HepG2 (cell line): Measurements from ENCODE around the gene PLXNA4. TPM values are rescaled to one million over a fixed set of nuclear protein-coding genes. Genes with fewer than 3 reads are reported as not detected.

ENCODE experiments used
- ATAC-seq: fragments of 200-7000 bp; cut with Tn5 transposase; 3 replicates; pipeline ENCODE4 v1.9.1; 2020; ENCODE audit warnings: mild to moderate bottlenecking, moderate library complexity
- BruUV-seq: library from RNA; stranded (reverse); fragments of 400-500 nt; replicated peaks from 2 replicates; lab custom pipeline; 2021; lab: Mats Ljungman, UMichigan
- CTCF ChIA-PET: fragments of 300-600 bp; formaldehyde crosslinking; extraction: SDS; loops from one replicate; lab custom pipeline; 2021; ENCODE audit warnings: low total read pairs, inconsistent platforms, low intra/inter-chr PET ratio; lab: Yijun Ruan, JAX
- POLR2A ChIA-PET: fragments of 350-600 bp; sonication (Branson Sonifier 250); formaldehyde crosslinking; loops from one replicate; lab custom pipeline; 2020; ENCODE audit warnings: antibody characterized with exemption, inconsistent platforms; lab: Yijun Ruan, JAX
- DNase-seq: peaks from one replicate; pipeline ENCODE4 v3.0.0-alpha.2; 2015; ENCODE audit warnings: low spot score
- FAIRE-seq: peaks from 3 replicates; lab custom pipeline; 2011; peaks lifted over from hg19 to GRCh38; lab: Jason Lieb, UNC
- H2AFZ ChIP-seq: one replicate; pipeline ENCODE4 v1.6.1; 2011; ENCODE audit warnings: low read length, inconsistent platforms
- H3K27ac ChIP-seq: fragments of 300-600 bp; 3 replicates; pipeline ENCODE4 v1.8.0; 2011; ENCODE audit warnings: mixed run types, mild to moderate bottlenecking, mixed read lengths, low read length, inconsistent platforms; ENCODE audit not compliant: insufficient read depth; ENCODE audit errors: extremely low read length
- H3K27me3 ChIP-seq, 2 experiments: fragments of 200-600 bp in 1 of 2; 2 replicates in 1 of 2; 3 replicates in 1 of 2; pipeline versions ENCODE4 v1.6.0 to v1.8.0; 2011; ENCODE audit warnings: low read length in 2 of 2, mild to moderate bottlenecking in 2 of 2, moderate library complexity in 2 of 2, inconsistent platforms in 1 of 2; ENCODE audit not compliant: insufficient read depth in 2 of 2, control insufficient read depth in 1 of 2
- H3K36me3 ChIP-seq, 2 experiments: fragments of 200-600 bp in 1 of 2; replicated peaks in 1 of 2; 2 replicates in 1 of 2; 3 replicates in 1 of 2; pipeline versions ENCODE4 v1.5.1 to v1.8.0; 2011; ENCODE audit warnings: low read length in 2 of 2, inconsistent platforms in 1 of 2; ENCODE audit not compliant: insufficient read depth in 2 of 2, control insufficient read depth in 1 of 2
- H3K4me1 ChIP-seq: 2 replicates; pipeline ENCODE4 v1.5.1; 2012; ENCODE audit warnings: low read length, inconsistent platforms; ENCODE audit not compliant: insufficient read depth
- H3K4me2 ChIP-seq: 2 replicates; pipeline ENCODE4 v1.6.0; 2011; ENCODE audit warnings: low read depth, low read length, inconsistent platforms
- H3K4me3 ChIP-seq, 3 experiments: fragments of 200-600 bp in 1 of 3; sonication (generic), shearing (Covaris generic) in 1 of 3; replicated peaks in 1 of 3; 2 replicates each; pipeline ENCODE4 v1.5.1; 2011 to 2016; ENCODE audit warnings: low read length in 3 of 3, inconsistent platforms in 2 of 3, low read depth in 2 of 3, mild to moderate bottlenecking in 2 of 3, control low read depth in 1 of 3, mixed read lengths in 1 of 3; ENCODE audit not compliant: insufficient read depth in 1 of 3
- H3K79me2 ChIP-seq: one replicate; pipeline ENCODE4 v1.6.1; 2011; ENCODE audit warnings: low read length, inconsistent platforms; ENCODE audit not compliant: insufficient read depth
- H3K9ac ChIP-seq: 2 replicates; pipeline ENCODE4 v1.6.0; 2011; ENCODE audit warnings: mild to moderate bottlenecking, low read depth, low read length, inconsistent platforms; ENCODE audit not compliant: insufficient read depth
- H3K9me3 ChIP-seq: 2 replicates; pipeline ENCODE4 v1.5.1; 2012; ENCODE audit warnings: mild to moderate bottlenecking, low read length
- H4K20me1 ChIP-seq: 2 replicates; pipeline ENCODE4 v1.6.0; 2011; ENCODE audit warnings: inconsistent platforms, mild to moderate bottlenecking, low read length, moderate library complexity; ENCODE audit not compliant: insufficient read depth
- FOXO1 ChIP-seq: sonication (generic); formaldehyde crosslinking; IDR thresholded peaks from 2 replicates; pipeline ENCODE4 v1.4.0; 2020; ENCODE audit warnings: missing genetic modification reagents
- HOXD1 ChIP-seq: sonication (generic); formaldehyde crosslinking; IDR thresholded peaks from 2 replicates; pipeline ENCODE4 v1.5.0; 2020; ENCODE audit warnings: missing genetic modification reagents
- MAFK ChIP-seq, 2 experiments: IDR thresholded peaks in 1 of 2; conservative IDR thresholded peaks in 1 of 2; 2 replicates each; pipeline ENCODE4 v1.6.1; 2011; ENCODE audit warnings: improper control_type of control experiment in 2 of 2, low read length in 2 of 2
- NCOA2 ChIP-seq: sonication (generic); formaldehyde crosslinking; IDR thresholded peaks from 2 replicates; pipeline ENCODE4 v1.8.0; 2022; ENCODE audit warnings: inconsistent platforms
- RELA ChIP-seq: sonication (generic); formaldehyde crosslinking; IDR thresholded peaks from 2 replicates; pipeline ENCODE4 v1.4.0; 2020; ENCODE audit warnings: missing genetic modification reagents
- SALL2 ChIP-seq: sonication (generic); formaldehyde crosslinking; IDR thresholded peaks from 2 replicates; pipeline ENCODE4 v1.8.1; 2023; ENCODE audit warnings: mild to moderate bottlenecking, missing genetic modification reagents, inconsistent platforms
- SRF ChIP-seq: IDR thresholded peaks from 2 replicates; pipeline ENCODE4 v1.6.1; 2011; ENCODE audit warnings: mild to moderate bottlenecking, low read depth, low read length, moderate library complexity
- TMF1 ChIP-seq: sonication (generic); formaldehyde crosslinking; IDR thresholded peaks from 2 replicates; pipeline ENCODE4 v1.8.1; 2022; ENCODE audit warnings: low read depth, missing genetic modification reagents
- TOPORS ChIP-seq: sonication (generic); formaldehyde crosslinking; IDR thresholded peaks from 2 replicates; pipeline ENCODE4 v1.8.0; 2023; ENCODE audit warnings: mild to moderate bottlenecking, missing genetic modification reagents
- ZNF235 ChIP-seq: sonication (generic); formaldehyde crosslinking; IDR thresholded peaks from 2 replicates; pipeline ENCODE4 v1.8.1; 2023; ENCODE audit warnings: mild to moderate bottlenecking, missing genetic modification reagents, borderline replicate concordance
- ZNF530 ChIP-seq: sonication (generic); formaldehyde crosslinking; IDR thresholded peaks from 2 replicates; pipeline ENCODE4 v1.5.0; 2020; ENCODE audit warnings: low read depth, mild to moderate bottlenecking, missing genetic modification reagents
- ZNF839 ChIP-seq: sonication (generic); formaldehyde crosslinking; IDR thresholded peaks from 2 replicates; pipeline ENCODE4 v1.4.0; 2020; ENCODE audit warnings: missing genetic modification reagents, mild to moderate bottlenecking, borderline replicate concordance
- ZNF891 ChIP-seq: sonication (generic); formaldehyde crosslinking; IDR thresholded peaks from 2 replicates; pipeline ENCODE4 v1.5.0; 2020; ENCODE audit warnings: mild to moderate bottlenecking, missing genetic modification reagents
- WGBS: methylation state at CpG from one replicate; pipeline ENCODE4 v1.1.6; 2017; ENCODE audit warnings: low lambda C conversion rate; 5-methylcytosine and 5-hydroxymethylcytosine counted together
- in situ Hi-C: cut with HindIII; loops from 2 replicates; pipeline ENCODE4 v1.10.0; 2017; ENCODE audit warnings: low pct_unique_long_range_greater_than_20kb; ENCODE audit not compliant: extremely low pct_ligation_motif_present
- intact Hi-C: fragments of 100-400 bp; cut with micrococcal nuclease; formaldehyde crosslinking; loops from one replicate; pipeline ENCODE4 v1.10.0; 2022; ENCODE audit not compliant: unreplicated experiment
- polyA plus RNA-seq, 8 experiments: library from polyadenylated mRNA; depleted of rRNA in 3 of 8; stranded (reverse) in 7 of 8; unstranded in 1 of 8; fragments of >200 nt; fragmentation: Illumina TruSeq in 4 of 8; extraction: Trizol in 4 of 8; gene quantifications; 2 replicates each; pipeline versions ENCODE4 v1.2.1 to v1.2.3, GENCODE V29; 2011 to 2016; ENCODE audit warnings: low read depth in 4 of 8, missing spikeins in 1 of 8, mixed read lengths in 1 of 8; ENCODE audit not compliant: insufficient read depth in 1 of 8
- total RNA-seq, 5 experiments: library from RNA; depleted of rRNA; stranded (reverse); fragments of >200 nt; fragmentation: Illumina TruSeq; extraction: Trizol; gene quantifications; 2 replicates each; pipeline ENCODE4 v1.2.3, GENCODE V29; 2016; ENCODE audit warnings: low read depth in 1 of 5
- TF ChIP-seq, protein P1 (sequence below): sonication (generic); formaldehyde crosslinking; IDR thresholded peaks from 2 replicates; pipeline ENCODE4 v1.9.0; 2022; ENCODE audit warnings: low read depth, missing genetic modification reagents

Gene PLXNA4
- total and polyA plus RNA-seq, 2 of the 13 experiments (the other 11 are each of a cell fraction or from before 2014, with no cell fraction given) = 0.01 to 0.04 TPM

DNA sequence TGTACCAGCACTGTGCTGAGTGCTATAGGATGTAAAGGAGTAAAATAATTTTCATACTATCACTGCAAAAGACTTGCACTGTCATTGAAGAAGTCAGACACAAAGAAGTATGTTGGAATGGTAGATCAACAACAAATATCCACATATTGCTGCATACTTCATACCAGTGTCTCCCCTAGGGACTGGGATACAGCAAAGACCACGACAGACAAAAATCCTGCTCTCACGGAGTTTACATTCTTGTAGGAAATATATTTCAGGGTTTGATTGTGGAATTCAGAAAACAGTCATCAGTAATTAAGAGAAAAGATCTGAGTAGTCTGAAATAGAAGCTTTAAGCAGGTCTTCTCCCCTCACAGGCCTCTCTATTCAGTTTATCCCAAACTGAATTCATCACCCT is 49.4 kb upstream of the PLXNA4 start:
- CTCF ChIA-PET = no interaction called here
- Histone ChIP-seq H3K9ac (no peak overlapping the region), H3K27me3 (no peaks in the 10 kb centered on the region), H3K4me2 (no peak overlapping the region), H3K79me2 (no peaks in the 10 kb centered on the region), H2AFZ (no peak overlapping the region), H3K9me3 (no peaks in the 10 kb centered on the region), H3K27ac (no peak overlapping the region), H3K4me3 (no peak overlapping the region), H3K4me1 (no peaks in the 10 kb centered on the region), H3K36me3 (no peaks in the 10 kb centered on the region)
- FAIRE-seq = no peak
- in situ Hi-C loops (no loop called here), intact Hi-C loops (no loop called here)
- POLR2A ChIA-PET = no interaction called here
- BruUV-seq = no TSS peak
- 2% methylated on average over 2 of the region's 2 CpGs for WGBS
- no peak for TF ChIP-seq SALL2
- no peak for TF ChIP-seq NCOA2 (CRISPR knock-in tag)
- TF ChIP-seq MAFK (conservative IDR thresholded peaks at IDR 0.05 in 1 of 2, IDR thresholded peaks at IDR 0.05 in 1 of 2; ENCODE audit: low read length in 2 of 2) = no peak
- TF ChIP-seq TOPORS (CRISPR knock-in tag) = no peak
- TF ChIP-seq ZNF839 (CRISPR knock-in tag) = no peak
- no peak for TF ChIP-seq ZNF235 (CRISPR knock-in tag)
- TF ChIP-seq RELA (CRISPR knock-in tag) = no peak
- TF ChIP-seq FOXO1 (CRISPR knock-in tag) = no peak
- TF ChIP-seq SRF = no peak
- no peak for TF ChIP-seq ZNF891 (CRISPR knock-in tag)
- TF ChIP-seq TMF1 (CRISPR knock-in tag) = no peak
- no peak for TF ChIP-seq ZNF530 (CRISPR knock-in tag)
- TF ChIP-seq, protein P1, sequence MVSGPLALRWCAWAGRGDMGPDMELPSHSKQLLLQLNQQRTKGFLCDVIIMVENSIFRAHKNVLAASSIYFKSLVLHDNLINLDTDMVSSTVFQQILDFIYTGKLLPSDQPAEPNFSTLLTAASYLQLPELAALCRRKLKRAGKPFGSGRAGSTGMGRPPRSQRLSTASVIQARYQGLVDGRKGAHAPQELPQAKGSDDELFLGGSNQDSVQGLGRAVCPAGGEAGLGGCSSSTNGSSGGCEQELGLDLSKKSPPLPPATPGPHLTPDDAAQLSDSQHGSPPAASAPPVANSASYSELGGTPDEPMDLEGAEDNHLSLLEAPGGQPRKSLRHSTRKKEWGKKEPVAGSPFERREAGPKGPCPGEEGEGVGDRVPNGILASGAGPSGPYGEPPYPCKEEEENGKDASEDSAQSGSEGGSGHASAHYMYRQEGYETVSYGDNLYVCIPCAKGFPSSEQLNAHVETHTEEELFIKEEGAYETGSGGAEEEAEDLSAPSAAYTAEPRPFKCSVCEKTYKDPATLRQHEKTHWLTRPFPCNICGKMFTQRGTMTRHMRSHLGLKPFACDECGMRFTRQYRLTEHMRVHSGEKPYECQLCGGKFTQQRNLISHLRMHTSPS (CRISPR knock-in tag) = no peak
- no peak for TF ChIP-seq HOXD1 (CRISPR knock-in tag)
- TF ChIP-seq, all 625 proteins: peak for 0
- ATAC-seq (no peak), DNase-seq (no peak)
- no peaks in the 10 kb centered on the region for H4K20me1 ChIP-seq
